OCI-LY7 (cell line): ENCODE results near the gene THAP4.

ENCODE experiments used
- EZH2phosphoT487 ChIP-seq: fragments of 200-600 bp; sonication (generic); IDR thresholded peaks from 2 replicates; pipeline ENCODE4 v1.6.1; 2018; ENCODE audit warnings: low read depth, borderline replicate concordance, mild to moderate bottlenecking, mixed run types, antibody characterized with exemption, low read length, moderate library complexity, mixed read lengths
- TF ChIP-seq, protein P1 (sequence below): fragments of 200-600 bp; sonication (generic); conservative IDR thresholded peaks from 2 replicates; pipeline ENCODE4 v1.5.1; 2014; ENCODE audit warnings: mild to moderate bottlenecking, antibody characterized with exemption, low read length, moderate library complexity, mixed read lengths

DNA sequence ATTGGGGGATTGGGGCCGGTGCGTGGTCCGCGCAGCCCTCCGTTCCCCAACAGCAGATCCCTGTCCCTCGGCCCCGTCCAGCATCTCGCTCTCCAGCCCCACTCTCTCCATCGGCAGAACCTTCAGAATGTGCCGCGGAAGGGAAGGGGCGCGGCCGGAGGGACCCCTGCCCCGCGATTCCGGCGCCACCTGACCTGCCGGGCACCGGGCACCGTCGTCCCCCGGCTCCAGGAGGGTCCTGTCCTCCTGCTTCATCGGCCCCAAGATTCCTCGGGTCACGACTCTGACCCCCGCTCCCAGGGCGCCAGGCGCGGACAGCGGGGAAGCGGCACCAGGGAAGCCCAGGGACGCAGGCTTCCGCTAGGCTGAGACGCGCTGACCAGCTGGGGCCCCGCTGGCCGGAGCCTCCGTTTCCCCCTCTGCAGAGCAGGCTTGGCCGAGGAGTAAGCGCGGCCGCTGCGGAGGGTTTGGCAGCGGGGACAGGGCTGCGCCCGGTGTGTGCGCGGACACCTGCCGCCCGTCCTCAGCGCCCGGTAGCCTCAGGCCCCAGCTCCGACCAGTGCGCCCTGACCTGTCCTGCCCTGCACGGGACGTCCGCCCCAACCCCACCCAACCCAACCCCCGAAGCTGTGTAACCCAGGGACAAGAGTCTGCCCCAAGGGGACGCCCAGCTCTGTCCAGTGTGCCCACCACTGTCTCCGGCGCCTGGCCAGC is 95.2 kb downstream of the THAP4 start:
- TF ChIP-seq, protein P1, sequence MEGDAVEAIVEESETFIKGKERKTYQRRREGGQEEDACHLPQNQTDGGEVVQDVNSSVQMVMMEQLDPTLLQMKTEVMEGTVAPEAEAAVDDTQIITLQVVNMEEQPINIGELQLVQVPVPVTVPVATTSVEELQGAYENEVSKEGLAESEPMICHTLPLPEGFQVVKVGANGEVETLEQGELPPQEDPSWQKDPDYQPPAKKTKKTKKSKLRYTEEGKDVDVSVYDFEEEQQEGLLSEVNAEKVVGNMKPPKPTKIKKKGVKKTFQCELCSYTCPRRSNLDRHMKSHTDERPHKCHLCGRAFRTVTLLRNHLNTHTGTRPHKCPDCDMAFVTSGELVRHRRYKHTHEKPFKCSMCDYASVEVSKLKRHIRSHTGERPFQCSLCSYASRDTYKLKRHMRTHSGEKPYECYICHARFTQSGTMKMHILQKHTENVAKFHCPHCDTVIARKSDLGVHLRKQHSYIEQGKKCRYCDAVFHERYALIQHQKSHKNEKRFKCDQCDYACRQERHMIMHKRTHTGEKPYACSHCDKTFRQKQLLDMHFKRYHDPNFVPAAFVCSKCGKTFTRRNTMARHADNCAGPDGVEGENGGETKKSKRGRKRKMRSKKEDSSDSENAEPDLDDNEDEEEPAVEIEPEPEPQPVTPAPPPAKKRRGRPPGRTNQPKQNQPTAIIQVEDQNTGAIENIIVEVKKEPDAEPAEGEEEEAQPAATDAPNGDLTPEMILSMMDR: no peak
- no peak for TF ChIP-seq EZH2phosphoT487
